SJSA1 (cell line): Measurements from ENCODE around the gene APP. TPM values are rescaled to one million over a fixed set of nuclear protein-coding genes. Genes with fewer than 3 reads are reported as not detected.

Source experiments
- DNase-seq, 2 experiments: peaks; one replicate each; pipeline ENCODE4 v3.0.0-alpha.2; 2015 to 2020; ENCODE audit warnings: low spot score in 2 of 2, low read depth in 1 of 2
- H3K27ac ChIP-seq: fragments of 250-450 bp; sonication (Bioruptor Pico); 2 replicates; pipeline ENCODE4 v1.5.1; 2020; ENCODE audit warnings: mild to moderate bottlenecking, moderate library complexity
- H3K27me3 ChIP-seq: fragments of 250-450 bp; sonication (Bioruptor Pico); replicated peaks from 2 replicates; pipeline ENCODE4 v1.5.1; 2020; ENCODE audit warnings: mild to moderate bottlenecking, moderate library complexity
- H3K36me3 ChIP-seq: fragments of 250-450 bp; sonication (Bioruptor Pico); 2 replicates; pipeline ENCODE4 v1.5.1; 2020; ENCODE audit warnings: mild to moderate bottlenecking
- H3K4me1 ChIP-seq: fragments of 250-450 bp; sonication (Bioruptor Pico); replicated peaks from 2 replicates; pipeline ENCODE4 v1.6.1; 2021; ENCODE audit warnings: mild to moderate bottlenecking
- H3K4me3 ChIP-seq: fragments of 250-450 bp; sonication (Bioruptor Pico); 2 replicates; pipeline ENCODE4 v1.5.1; 2020; ENCODE audit warnings: mild to moderate bottlenecking
- H3K9me3 ChIP-seq: fragments of 250-450 bp; sonication (Bioruptor Pico); replicated peaks from 2 replicates; pipeline ENCODE4 v1.5.1; 2020; ENCODE audit warnings: mild to moderate bottlenecking
- total RNA-seq: library from RNA; depleted of rRNA; stranded (reverse); fragments of >200 nt; shearing (Covaris generic); gene quantifications from 2 replicates; pipeline ENCODE4 v1.2.3, GENCODE V29; 2014

Gene APP
- total RNA-seq, 1 experiment from 2014 or later, result 221 TPM

DNA sequence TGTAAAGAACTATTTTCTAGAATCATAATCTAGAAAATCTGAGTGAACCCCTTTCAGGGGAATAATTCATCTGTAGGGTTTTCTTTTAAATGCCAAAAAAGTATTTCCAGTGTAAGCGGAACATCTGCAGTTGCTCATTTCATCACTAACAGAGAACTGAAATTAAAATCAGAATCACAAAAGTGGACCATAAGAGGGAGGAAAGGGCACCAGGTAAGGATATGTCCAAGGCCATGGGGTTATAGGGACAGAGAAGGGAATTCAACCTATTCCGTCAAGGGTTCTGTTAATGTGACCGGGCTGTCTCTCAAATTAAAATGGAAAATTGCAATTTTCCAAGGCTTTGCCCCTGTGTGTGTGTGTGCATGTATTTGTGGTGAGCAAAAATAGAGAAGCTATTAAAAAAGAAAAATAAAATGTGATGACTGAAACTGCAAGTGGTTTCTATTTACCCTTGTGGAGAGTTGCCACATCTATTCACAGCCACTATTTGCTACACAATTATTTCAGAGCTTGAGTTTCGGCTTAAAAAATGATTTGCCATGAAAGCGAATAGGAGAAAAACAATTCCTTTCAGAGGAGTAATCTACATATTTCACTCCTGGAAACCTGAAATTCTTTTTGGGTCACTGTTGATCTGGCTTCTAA is 53.1 kb downstream of the APP start:
- Histone ChIP-seq H3K27me3 (no peaks in the 10 kb centered on the region), H3K4me1 (peaks cover 19% of the 10 kb centered on the region), H3K36me3 (no peaks in the 10 kb centered on the region), H3K9me3 (no peaks in the 10 kb centered on the region), H3K4me3 (no peak overlapping the region), H3K27ac (0 out of 2 replicates have a peak overlapping the region, but pooled peaks have one; percentile 75)
- no peak for DNase-seq

DNA sequence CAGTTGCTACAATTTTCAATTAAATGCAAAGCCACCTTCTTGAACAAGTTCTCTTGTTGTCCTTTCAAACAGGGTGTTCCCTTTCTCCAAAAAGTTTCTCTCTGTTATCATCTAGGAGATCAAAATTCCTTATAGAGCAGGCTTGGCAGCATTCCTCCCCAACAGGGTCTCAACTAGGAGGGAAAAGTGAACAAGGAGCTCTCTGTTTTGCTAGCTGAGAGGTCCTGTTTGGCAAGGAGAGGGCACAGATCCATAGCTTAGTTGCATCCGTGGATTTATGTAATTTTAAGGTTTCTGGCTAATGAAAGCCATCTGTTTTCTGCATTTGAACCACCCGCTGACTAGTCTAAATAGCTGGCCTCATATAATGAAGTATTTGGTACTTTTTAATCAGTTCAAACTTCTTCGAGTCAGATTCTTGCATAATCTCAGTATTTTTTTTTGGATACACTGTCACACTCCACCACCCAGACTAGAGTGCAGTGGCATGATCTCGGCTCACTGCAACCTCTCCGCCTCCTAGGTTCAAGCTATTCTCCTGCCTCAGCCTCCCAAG is 54.0 kb downstream of the APP start:
- Histone ChIP-seq H3K9me3 (no peaks in the 10 kb centered on the region), H3K27ac (peak overlapping the region; percentile 75), H3K27me3 (no peaks in the 10 kb centered on the region), H3K4me3 (no peak overlapping the region), H3K36me3 (0 out of 2 replicates have a peak, but pooled peaks cover 3% of the 10 kb centered on the region), H3K4me1 (peaks cover 19% of the 10 kb centered on the region)
- DNase-seq, result peak in 1 of 2 experiments; percentile 53

DNA sequence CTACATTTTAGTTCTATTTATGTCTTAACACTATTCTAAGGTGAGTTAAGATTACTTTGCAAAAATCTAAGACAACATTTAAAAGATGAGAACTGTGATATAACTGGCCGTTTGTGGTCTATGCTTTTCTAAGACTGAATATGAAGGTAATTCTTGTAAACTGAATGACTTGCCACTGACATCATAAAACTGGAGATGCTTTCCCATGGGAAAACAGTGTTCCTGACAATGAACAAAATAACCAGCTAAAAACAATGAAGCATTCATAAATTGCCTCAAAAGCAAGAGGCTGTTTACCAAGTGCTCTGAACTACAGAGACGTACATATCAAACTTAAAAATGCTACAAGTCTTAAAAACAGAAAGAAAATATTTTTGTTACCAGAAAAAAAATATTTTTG is 54.7 kb downstream of the APP start:
- Histone ChIP-seq H3K9me3 (no peaks in the 10 kb centered on the region), H3K36me3 (0 out of 2 replicates have a peak, but pooled peaks cover 3% of the 10 kb centered on the region), H3K27ac (peak overlapping the region; percentile 75), H3K27me3 (no peaks in the 10 kb centered on the region), H3K4me3 (no peak overlapping the region), H3K4me1 (peaks cover 19% of the 10 kb centered on the region)
- peak in 1 of 2 experiments; percentile 66 for DNase-seq

DNA sequence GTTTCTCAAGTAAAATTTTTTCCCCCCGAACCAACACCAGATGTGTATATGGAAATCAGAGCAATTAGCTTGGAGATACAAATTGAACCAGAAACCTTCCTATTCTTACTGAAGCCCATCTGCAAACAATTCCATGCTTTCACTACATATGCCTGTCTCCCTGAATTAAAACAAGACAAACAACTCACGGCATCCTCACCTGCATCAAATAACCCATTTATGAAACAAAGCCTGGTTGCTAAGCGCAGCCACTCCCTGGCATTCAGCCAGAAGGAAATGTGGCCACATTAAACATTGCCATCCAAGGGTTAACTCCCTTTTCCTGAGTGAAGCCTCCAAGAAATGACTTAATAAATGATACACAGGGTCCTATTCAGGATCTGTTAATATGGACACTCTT is 55.3 kb downstream of the APP start:
- H3K27ac ChIP-seq, result peak overlapping the region; percentile 75

DNA sequence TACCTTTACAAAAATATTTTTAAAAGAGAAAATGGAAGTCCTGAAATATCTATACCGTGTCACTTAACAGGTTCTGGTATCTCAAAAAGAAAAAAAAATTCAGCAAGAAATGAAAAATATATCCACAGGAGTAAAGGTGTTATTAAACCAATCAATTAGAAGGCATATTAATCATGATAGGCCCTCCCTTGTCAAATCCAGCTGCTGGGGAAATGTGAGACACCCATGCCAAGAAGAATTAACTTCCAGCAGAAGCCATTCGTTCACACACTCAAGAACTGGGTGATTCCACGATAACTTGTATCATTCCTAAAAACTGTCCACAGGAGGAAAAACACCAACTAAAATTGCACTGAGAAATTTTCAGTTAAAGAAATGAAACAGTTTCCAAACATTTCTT is 57.6 kb downstream of the APP start:
- Histone ChIP-seq H3K27ac (no peak overlapping the region), H3K27me3 (no peaks in the 10 kb centered on the region), H3K4me3 (no peak overlapping the region), H3K4me1 (peaks cover 19% of the 10 kb centered on the region), H3K9me3 (no peaks in the 10 kb centered on the region), H3K36me3 (peaks cover 20% of the 10 kb centered on the region)
- DNase-seq, result no peak

More for the DNA sequence above, 55.3 kb downstream of the APP start:
- H3K4me3 ChIP-seq, result no peak overlapping the region
- no peaks in the 10 kb centered on the region for H3K9me3 ChIP-seq
- peaks cover 3% of the 10 kb centered on the region; the same call in 1 of the 2 replicates for H3K36me3 ChIP-seq
- DNase-seq, result no peak
- no peaks in the 10 kb centered on the region for H3K27me3 ChIP-seq
- H3K4me1 ChIP-seq, result peaks cover 19% of the 10 kb centered on the region

DNA sequence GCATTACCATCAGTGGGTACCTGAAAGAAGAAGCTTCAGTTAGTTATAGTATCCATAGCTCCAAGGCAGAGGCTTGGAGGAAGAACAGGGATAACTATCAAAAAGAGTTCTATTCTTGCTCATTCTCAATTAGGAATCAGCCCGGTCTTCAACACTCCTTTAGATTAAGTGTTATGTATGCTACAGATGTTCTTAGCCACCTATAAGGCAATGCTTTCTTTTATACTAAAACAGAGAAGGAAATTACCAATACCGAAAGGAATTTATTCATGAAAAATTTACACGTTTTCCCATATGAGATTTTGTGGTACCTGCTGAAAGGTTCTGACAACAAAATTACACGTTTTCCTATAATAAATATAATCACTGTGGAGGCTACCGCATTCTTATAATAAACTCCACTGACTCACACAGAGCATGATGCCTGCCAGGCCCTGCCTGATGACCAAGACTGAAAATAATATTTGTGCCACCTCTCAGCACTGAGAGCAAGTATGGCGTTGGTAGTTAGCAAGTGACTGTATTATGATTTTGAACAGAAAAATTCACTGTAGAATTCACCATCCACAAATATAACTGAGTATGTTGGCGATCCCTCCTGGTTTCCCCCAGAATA is 58.3 kb downstream of the APP start:
- H3K27me3 ChIP-seq, result no peaks in the 10 kb centered on the region
- no peaks in the 10 kb centered on the region for H3K9me3 ChIP-seq
- peaks cover 26% of the 10 kb centered on the region for H3K36me3 ChIP-seq
- no peak overlapping the region for H3K4me3 ChIP-seq
- peaks cover 19% of the 10 kb centered on the region for H3K4me1 ChIP-seq
- DNase-seq, result no peak
- no peak overlapping the region for H3K27ac ChIP-seq

DNA sequence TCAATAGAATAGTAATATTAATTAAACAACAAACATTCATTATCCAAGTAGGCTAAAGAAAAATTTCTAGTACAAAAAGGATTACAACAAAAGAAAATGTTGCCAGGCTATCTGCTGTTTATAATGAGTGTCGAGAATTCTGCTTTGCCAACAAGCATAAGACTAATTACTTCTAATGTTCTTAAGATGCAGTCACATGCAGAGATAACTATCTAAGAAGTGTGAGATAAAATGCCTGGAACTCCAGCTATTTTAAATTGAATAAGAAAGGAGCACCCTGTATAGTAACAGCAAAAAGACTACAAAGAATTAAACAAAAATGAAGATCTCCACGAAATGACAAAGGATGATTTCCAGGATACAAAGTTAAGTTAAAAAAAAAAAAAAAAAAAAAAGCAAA is 59.9 kb downstream of the APP start:
- Histone ChIP-seq H3K4me3 (no peak overlapping the region), H3K36me3 (peaks cover 30% of the 10 kb centered on the region), H3K9me3 (no peaks in the 10 kb centered on the region), H3K27ac (no peak overlapping the region), H3K27me3 (no peaks in the 10 kb centered on the region), H3K4me1 (peaks cover 14% of the 10 kb centered on the region)
- no peak for DNase-seq

DNA sequence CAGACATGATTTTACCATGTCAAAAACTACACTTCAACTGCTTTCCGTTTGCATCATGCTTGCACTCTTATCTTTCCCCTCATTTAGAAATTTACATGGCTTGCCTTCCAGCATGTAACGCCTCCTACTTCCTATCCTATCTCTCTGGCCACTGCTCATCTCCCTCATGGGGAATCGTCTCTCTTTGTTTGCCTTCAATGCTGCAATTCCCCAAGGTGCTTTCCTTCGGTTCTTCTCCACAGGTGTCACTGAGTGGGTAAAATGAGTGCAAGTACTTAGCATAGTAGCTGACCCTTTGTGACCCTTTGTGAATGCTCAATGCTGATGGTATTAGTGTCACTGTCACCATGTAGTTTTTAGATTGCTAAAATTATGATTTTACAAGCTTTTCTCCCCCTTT is 63.1 kb downstream of the APP start:
- peaks cover 13% of the 10 kb centered on the region for H3K4me1 ChIP-seq
- H3K9me3 ChIP-seq, result no peaks in the 10 kb centered on the region; the same call in 1 of the 2 replicates
- H3K4me3 ChIP-seq, result no peak overlapping the region
- H3K36me3 ChIP-seq, result peaks cover 34% of the 10 kb centered on the region
- no peak for DNase-seq
- H3K27me3 ChIP-seq, result no peaks in the 10 kb centered on the region
- H3K27ac ChIP-seq, result no peak overlapping the region

DNA sequence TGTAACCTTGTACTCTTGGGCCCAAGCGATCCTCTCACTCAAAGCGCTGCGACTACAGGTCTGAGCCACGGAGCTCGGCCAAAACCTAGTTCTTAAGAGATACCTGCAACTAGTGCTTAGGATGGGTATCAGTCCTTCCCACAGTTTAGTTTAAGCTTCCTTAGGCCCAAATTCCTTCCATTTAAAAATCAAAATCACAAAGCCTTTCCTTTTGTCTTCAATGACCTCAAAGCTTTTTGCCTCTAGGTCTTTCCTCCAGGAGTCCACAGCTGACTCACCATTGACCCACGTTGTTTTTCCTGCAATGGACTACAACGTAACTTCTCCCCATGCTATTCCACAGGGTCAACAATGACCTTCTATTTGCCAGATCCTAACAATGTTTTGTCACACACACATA is 64.0 kb downstream of the APP start:
- peaks cover 13% of the 10 kb centered on the region for H3K4me1 ChIP-seq
- DNase-seq, result no peak
- H3K27me3 ChIP-seq, result no peaks in the 10 kb centered on the region
- H3K36me3 ChIP-seq, result peaks cover 31% of the 10 kb centered on the region
- H3K27ac ChIP-seq, result no peak overlapping the region
- no peak overlapping the region for H3K4me3 ChIP-seq
- H3K9me3 ChIP-seq, result no peaks in the 10 kb centered on the region; the same call in 1 of the 2 replicates

DNA sequence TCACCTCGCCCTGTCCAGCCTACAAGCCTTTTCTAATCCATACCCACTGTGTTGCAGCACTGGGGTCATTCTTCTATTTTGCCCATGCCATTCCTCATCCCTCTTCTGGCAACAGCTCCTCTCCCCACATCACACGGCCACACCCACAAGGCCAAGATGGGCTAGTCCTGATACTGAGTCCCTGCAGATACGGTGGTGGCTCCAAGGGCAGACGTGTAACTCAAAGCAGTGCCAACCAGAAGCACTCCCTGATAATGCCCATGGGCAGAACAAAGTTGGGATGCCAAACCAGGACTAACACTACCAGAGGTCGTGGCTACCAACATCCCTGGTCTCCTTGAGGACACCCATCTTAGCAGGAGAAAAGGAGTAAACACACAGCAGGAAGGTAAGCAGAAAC is 64.8 kb downstream of the APP start:
- Histone ChIP-seq H3K4me3 (no peak overlapping the region), H3K9me3 (no peaks in the 10 kb centered on the region; the same call in 1 of the 2 replicates), H3K27ac (no peak overlapping the region), H3K36me3 (peaks cover 31% of the 10 kb centered on the region), H3K4me1 (peaks cover 13% of the 10 kb centered on the region), H3K27me3 (no peaks in the 10 kb centered on the region)
- no peak for DNase-seq

DNA sequence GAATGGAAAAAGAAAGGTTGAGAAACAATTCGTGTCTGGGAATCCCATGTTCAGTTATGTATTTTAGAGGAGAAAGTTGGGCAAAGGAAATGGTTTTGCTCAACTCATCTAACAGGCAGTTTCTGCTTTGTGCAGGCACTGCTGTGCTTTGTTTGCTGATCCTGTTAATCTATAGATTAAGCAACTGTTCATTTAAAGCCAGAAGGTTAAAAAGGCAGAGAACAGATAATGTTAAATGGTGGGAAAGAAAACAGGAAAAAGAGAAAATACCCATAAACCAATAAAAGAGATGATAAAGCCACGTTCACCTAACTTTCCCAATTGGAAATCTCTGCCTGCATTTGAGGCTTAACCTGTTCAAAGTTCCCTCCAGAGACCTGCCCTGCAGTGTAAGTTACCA is 70.0 kb downstream of the APP start:
- H3K27me3 ChIP-seq, result no peaks in the 10 kb centered on the region
- peaks cover 26% of the 10 kb centered on the region for H3K4me1 ChIP-seq
- no peak overlapping the region for H3K4me3 ChIP-seq
- peak overlapping the region; percentile 52 for H3K27ac ChIP-seq
- 0 out of 2 replicates have a peak, but pooled peaks cover 4% of the 10 kb centered on the region for H3K36me3 ChIP-seq
- no peaks in the 10 kb centered on the region; the same call in 1 of the 2 replicates for H3K9me3 ChIP-seq
- DNase-seq, result peak in 1 of 2 experiments; percentile 5

DNA sequence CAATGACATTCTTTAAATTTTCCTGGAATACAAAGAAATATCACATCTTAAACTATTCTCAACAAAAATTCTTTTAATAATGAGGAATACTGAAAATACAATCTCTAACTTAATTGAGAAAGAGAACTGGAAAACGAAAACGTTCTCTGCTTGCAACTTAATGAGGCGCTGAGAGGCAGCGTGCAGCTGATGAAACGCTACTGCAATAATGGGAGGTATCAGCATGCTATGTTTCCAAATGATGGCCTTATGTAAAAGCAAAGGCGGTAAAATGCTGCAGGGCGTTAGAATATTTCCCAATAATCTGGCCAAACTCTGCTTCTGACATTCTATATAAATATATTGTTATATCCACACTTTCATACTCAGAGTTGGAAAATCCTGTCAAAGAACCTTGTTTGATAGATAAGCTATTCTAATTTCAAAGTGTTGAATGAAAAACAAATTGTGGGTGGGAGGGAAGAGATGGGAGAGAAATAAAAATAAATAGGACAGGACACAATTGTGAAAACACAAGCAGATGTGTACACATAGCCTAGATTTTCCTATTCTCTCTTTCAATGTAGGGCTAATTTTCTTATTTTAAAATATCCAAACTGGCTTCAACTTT is 70.9 kb downstream of the APP start:
- H3K9me3 ChIP-seq, result no peaks in the 10 kb centered on the region; the same call in 1 of the 2 replicates
- peaks cover 26% of the 10 kb centered on the region for H3K4me1 ChIP-seq
- no peaks in the 10 kb centered on the region for H3K27me3 ChIP-seq
- no peak overlapping the region for H3K4me3 ChIP-seq
- DNase-seq, result peak in 1 of 2 experiments; percentile 45
- peak overlapping the region; percentile 52 for H3K27ac ChIP-seq
- 0 out of 2 replicates have a peak, but pooled peaks cover 4% of the 10 kb centered on the region for H3K36me3 ChIP-seq

DNA sequence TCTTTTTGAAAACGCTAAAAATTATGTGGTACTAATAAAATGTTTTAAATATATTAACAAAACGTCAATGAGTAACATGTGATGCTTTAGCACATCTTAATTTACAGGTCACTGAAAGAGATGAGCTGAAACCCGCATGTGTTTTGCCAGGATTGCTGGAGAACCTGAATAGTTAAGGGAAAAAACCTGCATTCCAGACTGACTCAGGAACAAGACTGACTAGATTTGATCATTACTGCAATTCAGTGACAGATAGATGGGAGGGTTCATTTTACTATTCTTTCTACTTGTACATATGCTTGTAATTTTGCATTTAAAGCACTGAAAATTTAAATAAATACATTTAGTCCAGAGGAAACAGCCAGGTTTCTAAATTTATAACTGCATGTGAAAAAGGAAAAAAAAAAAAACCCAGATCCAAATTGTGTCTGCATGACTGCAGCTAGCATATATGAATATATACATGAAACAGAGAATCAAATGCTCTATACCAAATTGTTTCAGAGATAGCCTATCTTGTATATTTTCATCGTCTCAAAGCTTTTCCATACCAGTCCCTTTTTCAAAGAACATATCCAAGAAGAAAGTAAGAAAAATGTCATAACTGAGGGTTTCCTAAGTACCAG is 71.7 kb downstream of the APP start:
- peaks cover 26% of the 10 kb centered on the region for H3K4me1 ChIP-seq
- H3K9me3 ChIP-seq, result no peaks in the 10 kb centered on the region; the same call in 1 of the 2 replicates
- peak in 1 of 2 experiments; percentile 12 for DNase-seq
- H3K27me3 ChIP-seq, result no peaks in the 10 kb centered on the region
- H3K36me3 ChIP-seq, result 0 out of 2 replicates have a peak, but pooled peaks cover 4% of the 10 kb centered on the region
- H3K4me3 ChIP-seq, result no peak overlapping the region
- peak overlapping the region; percentile 52 for H3K27ac ChIP-seq
